ENCODE measurements around the gene SCAMP3. TPM values are rescaled to one million over a fixed set of nuclear protein-coding genes. Genes with fewer than 3 reads are reported as not detected.
A peak's percentile ranks its signal among the peaks of the same experiment; 100 is the strongest.
"Not testable (repeated sequence)": the region's sequence is repeated elsewhere in the genome, so short reads cannot be mapped to it uniquely, and the experiment has no call there.

The SCAMP3 gene
- total RNA-seq, 1 experiment from 2014 or later, result 80.6 TPM

DNA sequence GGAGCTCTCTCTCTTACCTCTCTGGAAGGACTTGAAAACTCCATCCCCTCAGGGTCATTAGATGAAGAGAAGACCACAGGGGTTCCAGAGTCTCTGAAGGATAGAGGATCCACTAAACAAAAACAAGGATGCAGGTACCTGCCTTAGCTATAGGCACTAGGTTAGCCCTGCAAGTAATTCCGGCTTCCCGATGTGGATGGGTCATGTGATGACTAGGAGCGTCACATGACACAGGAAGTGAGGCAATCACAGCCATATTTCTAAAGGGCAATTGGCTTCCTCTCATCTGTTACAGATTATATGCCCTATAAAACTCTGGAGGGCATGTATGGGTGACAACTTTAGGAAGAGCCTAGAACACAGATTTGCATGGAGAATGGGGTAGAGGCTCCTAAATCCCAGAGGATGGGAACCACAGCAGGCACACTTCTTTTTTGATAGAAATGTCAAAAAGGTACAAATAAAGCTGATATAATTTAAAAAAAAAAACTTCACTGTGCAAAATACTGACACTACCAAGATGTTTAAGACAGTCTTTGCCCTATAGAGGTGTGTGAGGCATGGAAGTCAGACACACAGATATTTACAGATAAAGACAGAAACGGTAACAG, 21.0 kb downstream of the SCAMP3 start:
- CTCF ChIA-PET, result interaction anchor here (0.6 to 5.7 kb wide), 11 partner anchors 8 to 740 kb away, joined by 3 to 86 read pairs (median 3); partner anchors contain the start of genes ENTREP3, KRTCAP2, MTX1 and THBS3
- TF ChIP-seq, protein P1, sequence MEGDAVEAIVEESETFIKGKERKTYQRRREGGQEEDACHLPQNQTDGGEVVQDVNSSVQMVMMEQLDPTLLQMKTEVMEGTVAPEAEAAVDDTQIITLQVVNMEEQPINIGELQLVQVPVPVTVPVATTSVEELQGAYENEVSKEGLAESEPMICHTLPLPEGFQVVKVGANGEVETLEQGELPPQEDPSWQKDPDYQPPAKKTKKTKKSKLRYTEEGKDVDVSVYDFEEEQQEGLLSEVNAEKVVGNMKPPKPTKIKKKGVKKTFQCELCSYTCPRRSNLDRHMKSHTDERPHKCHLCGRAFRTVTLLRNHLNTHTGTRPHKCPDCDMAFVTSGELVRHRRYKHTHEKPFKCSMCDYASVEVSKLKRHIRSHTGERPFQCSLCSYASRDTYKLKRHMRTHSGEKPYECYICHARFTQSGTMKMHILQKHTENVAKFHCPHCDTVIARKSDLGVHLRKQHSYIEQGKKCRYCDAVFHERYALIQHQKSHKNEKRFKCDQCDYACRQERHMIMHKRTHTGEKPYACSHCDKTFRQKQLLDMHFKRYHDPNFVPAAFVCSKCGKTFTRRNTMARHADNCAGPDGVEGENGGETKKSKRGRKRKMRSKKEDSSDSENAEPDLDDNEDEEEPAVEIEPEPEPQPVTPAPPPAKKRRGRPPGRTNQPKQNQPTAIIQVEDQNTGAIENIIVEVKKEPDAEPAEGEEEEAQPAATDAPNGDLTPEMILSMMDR (IDR thresholded peaks at IDR 0.05; ENCODE audit: unreplicated experiment), result no peak
- DNase-seq (ENCODE audit: unreplicated experiment), result peak; percentile 92
- POLR2A ChIA-PET, result interaction anchor here (0.6 to 3.2 kb wide), 21 partner anchors 10 to 1566 kb away, joined by 3 to 32 read pairs (median 3); partner anchors contain the start of genes CLK2, ENTREP3, GON4L and KRTCAP2
- intact Hi-C loops (cut with micrococcal nuclease), result no loop called here
- BruUV-seq (replicated peaks), result no TSS peak
- Mint-ChIP-seq H3K9me3 (ENCODE audit: unreplicated experiment) (no peaks in the 10 kb centered on the region), H3K4me1 (ENCODE audit: insufficient read depth, unreplicated experiment) (peaks cover 24% of the 10 kb centered on the region), H3K27ac (ENCODE audit: low read depth, unreplicated experiment) (peak overlapping the region; percentile 80), H3K27me3 (ENCODE audit: insufficient read depth, unreplicated experiment) (no peaks in the 10 kb centered on the region), H3K36me3 (ENCODE audit: insufficient read depth, unreplicated experiment) (peaks cover 34% of the 10 kb centered on the region), H3K4me3 (ENCODE audit: unreplicated experiment) (peak overlapping the region; percentile 84)

DNA sequence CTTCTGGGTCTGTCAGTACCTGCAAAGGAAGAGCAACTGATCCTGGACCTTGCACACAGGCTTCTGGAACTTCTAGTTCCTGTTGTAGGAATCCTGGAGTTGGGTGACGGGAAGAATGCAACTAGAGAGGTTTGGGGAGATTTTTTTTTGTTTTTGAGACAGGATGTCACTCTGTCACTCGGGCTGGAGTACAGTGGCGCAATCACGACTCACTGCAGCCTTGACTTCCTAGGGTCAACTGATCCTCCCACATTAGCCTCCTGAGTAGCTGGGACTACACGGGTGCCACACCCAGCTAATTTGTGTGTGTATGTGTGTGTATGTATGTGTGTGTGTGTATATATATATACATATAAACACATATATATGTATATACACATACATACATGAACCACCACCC, 25.7 kb downstream of the SCAMP3 start:
- no peak overlapping the region for H3K27ac Mint-ChIP-seq (ENCODE audit: low read depth, unreplicated experiment)
- no peak for DNase-seq (ENCODE audit: unreplicated experiment)
- ChIA-PET POLR2A (interaction anchor here (0.9 kb wide), 1 partner anchor 12 kb away, joined by 3 read pairs; no protein-coding TSS in a partner anchor), CTCF (interaction anchor here (0.6 to 1.9 kb wide), 5 partner anchors 14 to 87 kb away, joined by 3 to 9 read pairs (median 3); no protein-coding TSS in a partner anchor)
- no peak overlapping the region for H3K4me3 Mint-ChIP-seq (ENCODE audit: unreplicated experiment)
- intact Hi-C loops (cut with micrococcal nuclease), result no loop called here
- BruUV-seq (replicated peaks), result no TSS peak
- no peaks in the 10 kb centered on the region for H3K27me3 Mint-ChIP-seq (ENCODE audit: insufficient read depth, unreplicated experiment)
- H3K36me3 Mint-ChIP-seq (ENCODE audit: insufficient read depth, unreplicated experiment), result peaks cover 35% of the 10 kb centered on the region
- no peaks in the 10 kb centered on the region for H3K9me3 Mint-ChIP-seq (ENCODE audit: unreplicated experiment)
- H3K4me1 Mint-ChIP-seq (ENCODE audit: insufficient read depth, unreplicated experiment), result peaks cover 11% of the 10 kb centered on the region
- TF ChIP-seq, protein P1 (IDR thresholded peaks at IDR 0.05; ENCODE audit: unreplicated experiment), result no peak

DNA sequence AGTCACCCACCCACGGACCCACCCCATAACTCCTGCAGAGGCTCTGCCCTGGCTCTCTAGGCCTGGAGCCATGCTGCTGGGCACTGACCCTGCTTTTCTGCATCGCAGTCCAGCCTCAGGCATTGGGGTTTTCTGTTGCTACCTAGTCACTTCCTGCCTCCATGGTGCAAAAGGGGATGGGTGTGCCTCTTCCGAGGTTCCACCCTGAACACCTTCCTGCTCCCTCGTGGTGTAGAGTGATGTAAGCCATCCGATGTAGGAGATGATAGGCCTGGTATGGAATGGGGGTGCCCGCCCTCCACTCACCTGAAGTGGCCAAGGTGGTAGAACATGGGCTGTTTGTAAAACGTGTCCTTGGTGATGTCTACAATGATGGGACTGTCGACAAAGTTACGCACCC, 26.8 kb downstream of the SCAMP3 start:
- CTCF ChIA-PET, result interaction anchor here (0.6 to 1.9 kb wide), 3 partner anchors 15 to 88 kb away, joined by 3 to 9 read pairs (median 3); no protein-coding TSS in a partner anchor
- H3K4me1 Mint-ChIP-seq (ENCODE audit: insufficient read depth, unreplicated experiment); POLR2A ChIA-PET; DNase-seq (ENCODE audit: unreplicated experiment); H3K27me3 Mint-ChIP-seq (ENCODE audit: insufficient read depth, unreplicated experiment); BruUV-seq (replicated peaks); intact Hi-C loops (cut with micrococcal nuclease); H3K27ac Mint-ChIP-seq (ENCODE audit: low read depth, unreplicated experiment); H3K4me3 Mint-ChIP-seq (ENCODE audit: unreplicated experiment); H3K9me3 Mint-ChIP-seq (ENCODE audit: unreplicated experiment): not testable (repeated sequence)
- peaks cover 35% of the 10 kb centered on the region for H3K36me3 Mint-ChIP-seq (ENCODE audit: insufficient read depth, unreplicated experiment)

DNA sequence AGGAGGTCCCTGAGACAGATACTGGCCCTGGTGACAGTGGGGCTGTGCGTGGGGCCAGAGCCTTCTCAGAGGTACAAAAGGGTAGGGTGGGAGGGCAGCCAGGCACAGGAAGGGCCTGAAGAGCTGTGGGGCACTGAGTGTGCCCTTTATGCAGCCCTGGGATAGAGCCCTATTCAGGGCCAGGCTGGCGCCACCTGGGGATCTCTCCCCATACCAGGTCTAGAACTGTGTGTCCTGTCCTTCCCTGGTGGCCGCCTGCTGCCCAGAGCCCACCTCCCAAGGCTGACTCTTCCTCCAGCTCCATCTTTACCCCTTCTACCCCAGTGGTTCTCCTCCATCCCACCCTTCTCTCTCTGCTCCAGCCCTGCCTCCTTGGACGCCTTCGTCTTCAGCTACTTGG, 28.7 kb downstream of the SCAMP3 start:
- H3K4me3 Mint-ChIP-seq (ENCODE audit: unreplicated experiment); DNase-seq (ENCODE audit: unreplicated experiment); POLR2A ChIA-PET; H3K9me3 Mint-ChIP-seq (ENCODE audit: unreplicated experiment); H3K27me3 Mint-ChIP-seq (ENCODE audit: insufficient read depth, unreplicated experiment); BruUV-seq (replicated peaks); H3K27ac Mint-ChIP-seq (ENCODE audit: low read depth, unreplicated experiment); H3K4me1 Mint-ChIP-seq (ENCODE audit: insufficient read depth, unreplicated experiment); intact Hi-C loops (cut with micrococcal nuclease): not testable (repeated sequence)
- CTCF ChIA-PET, result interaction anchor here (0.7 kb wide), 1 partner anchor 8 kb away, joined by 3 read pairs; no protein-coding TSS in a partner anchor
- H3K36me3 Mint-ChIP-seq (ENCODE audit: insufficient read depth, unreplicated experiment), result peaks cover 29% of the 10 kb centered on the region

DNA sequence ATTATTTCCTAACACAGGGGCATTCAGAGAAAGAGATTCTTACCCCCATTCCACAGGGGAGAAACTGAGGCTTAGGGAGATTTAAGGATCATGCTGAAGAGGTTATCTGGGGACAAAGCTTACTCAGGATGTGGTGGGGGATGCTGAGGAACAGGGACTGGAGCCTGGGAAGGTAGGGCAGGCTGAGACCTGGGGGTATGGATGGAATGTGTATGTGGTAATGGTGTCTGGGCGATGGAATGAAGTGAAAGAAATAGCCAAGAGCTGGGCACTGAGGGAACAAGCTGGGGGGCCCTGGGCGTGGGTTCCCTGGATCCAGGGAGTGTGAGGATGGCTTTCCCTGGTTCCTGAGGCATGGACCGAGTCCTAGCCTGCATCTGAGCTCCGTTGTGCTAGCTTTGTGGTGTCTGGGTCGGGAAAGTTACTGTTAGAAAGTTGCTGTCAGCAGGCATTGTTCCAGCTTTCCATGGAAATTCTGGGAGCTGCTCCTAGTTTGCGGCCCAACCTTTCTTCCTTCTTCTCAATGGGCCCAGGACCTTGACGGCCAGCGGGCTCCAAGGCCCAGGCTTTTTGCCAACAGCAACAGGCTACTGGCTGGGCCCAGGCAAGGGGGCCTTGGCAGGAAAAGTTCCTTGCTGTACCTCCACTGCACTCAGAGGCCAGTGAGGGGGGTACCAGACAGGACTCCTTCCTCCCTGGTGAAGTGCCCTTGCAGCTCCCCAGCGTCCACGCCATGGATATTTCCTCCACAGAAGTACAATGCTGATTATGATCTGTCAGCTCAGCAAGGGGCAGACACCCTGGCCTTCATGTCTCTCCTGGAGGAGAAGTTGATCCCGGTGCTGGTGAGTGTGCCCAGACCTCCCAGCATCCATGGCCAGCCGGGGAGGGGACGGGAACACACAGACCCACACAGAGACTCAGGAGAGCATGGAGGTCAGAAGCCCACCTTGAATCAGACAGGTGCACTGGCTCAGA, 29.9 kb downstream of the SCAMP3 start:
- H3K9me3 Mint-ChIP-seq (ENCODE audit: unreplicated experiment); H3K4me3 Mint-ChIP-seq (ENCODE audit: unreplicated experiment); H3K27ac Mint-ChIP-seq (ENCODE audit: low read depth, unreplicated experiment); BruUV-seq (replicated peaks); intact Hi-C loops (cut with micrococcal nuclease); DNase-seq (ENCODE audit: unreplicated experiment); H3K27me3 Mint-ChIP-seq (ENCODE audit: insufficient read depth, unreplicated experiment); POLR2A ChIA-PET: not testable (repeated sequence)
- Mint-ChIP-seq H3K36me3 (ENCODE audit: insufficient read depth, unreplicated experiment) (peaks cover 17% of the 10 kb centered on the region), H3K4me1 (ENCODE audit: insufficient read depth, unreplicated experiment) (peaks cover 11% of the 10 kb centered on the region)
- CTCF ChIA-PET, result interaction anchor here (0.7 to 2.4 kb wide), 2 partner anchors 9 to 18 kb away, joined by 3 to 15 read pairs; no protein-coding TSS in a partner anchor

DNA sequence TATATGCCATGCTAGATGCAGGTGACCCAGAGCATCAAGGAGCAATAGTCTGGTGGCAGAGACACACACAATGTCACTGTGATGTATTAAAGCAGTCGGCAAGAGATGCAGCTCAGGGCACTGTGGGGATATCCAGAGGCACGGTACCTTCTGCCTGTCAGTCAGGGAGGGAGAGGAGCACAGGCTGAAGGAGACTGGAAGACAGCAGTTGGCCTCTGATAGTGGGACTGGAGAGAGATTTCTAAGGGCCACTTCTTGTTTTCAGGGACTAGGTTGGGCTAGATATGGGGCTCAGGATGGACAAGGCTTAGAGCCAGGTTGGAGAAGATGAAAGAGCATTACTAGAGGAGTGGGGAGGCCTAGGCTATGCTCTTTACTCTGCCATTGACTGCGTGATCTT, 30.9 kb downstream of the SCAMP3 start:
- POLR2A ChIA-PET, result interaction anchor here (0.7 kb wide), 1 partner anchor 92 kb away, joined by 3 read pairs; no protein-coding TSS in a partner anchor
- CTCF ChIA-PET, result interaction anchor here (1.2 to 2.4 kb wide), 2 partner anchors 14 to 19 kb away, joined by 3 to 15 read pairs; no protein-coding TSS in a partner anchor
- intact Hi-C loops (cut with micrococcal nuclease); H3K27me3 Mint-ChIP-seq (ENCODE audit: insufficient read depth, unreplicated experiment); H3K9me3 Mint-ChIP-seq (ENCODE audit: unreplicated experiment); H3K36me3 Mint-ChIP-seq (ENCODE audit: insufficient read depth, unreplicated experiment); H3K4me3 Mint-ChIP-seq (ENCODE audit: unreplicated experiment); BruUV-seq (replicated peaks); DNase-seq (ENCODE audit: unreplicated experiment); H3K27ac Mint-ChIP-seq (ENCODE audit: low read depth, unreplicated experiment): not testable (repeated sequence)
- H3K4me1 Mint-ChIP-seq (ENCODE audit: insufficient read depth, unreplicated experiment), result peaks cover 18% of the 10 kb centered on the region
